Upper lobe of left lung (tissue), 4 donors: ENCODE results near the gene MRPL17.

Experiments
- POLR2AphosphoS5 ChIP-seq, 2 donors: sonication (generic); formaldehyde crosslinking; IDR thresholded peaks; one replicate each; pipeline ENCODE4 v1.5.1; 2017; ENCODE audit warnings: antibody characterized with exemption in 2 of 2
- TF ChIP-seq, protein P1 (sequence below), 6 experiments: fragments of 450-650 bp in 4 of 6; fragments of 200-600 bp in 2 of 6; sonication (generic) in 2 of 6; IDR thresholded peaks; one replicate each; pipeline ENCODE4 v1.5.1; 2016 to 2019; ENCODE audit warnings: antibody characterized with exemption in 6 of 6

DNA sequence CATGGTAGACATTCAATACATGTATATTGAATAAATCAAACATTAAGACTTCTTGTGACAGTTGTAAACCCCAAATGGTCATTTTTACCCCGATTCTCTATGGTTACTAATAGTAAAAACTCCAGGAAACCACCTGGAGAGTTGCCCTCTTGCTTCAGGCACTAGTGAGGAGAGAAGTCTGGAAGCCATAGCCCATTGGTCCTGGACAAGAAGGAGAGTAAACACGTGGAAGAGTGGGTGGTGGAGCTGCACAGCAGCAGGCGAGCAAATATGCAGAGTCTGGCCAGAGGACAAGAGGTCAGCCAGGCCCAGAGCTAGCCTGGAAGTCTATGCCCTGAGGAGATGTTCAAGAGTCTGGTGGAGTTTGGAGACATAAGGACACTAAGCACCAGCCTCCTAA lies 45.3 kb downstream of the MRPL17 start:
- TF ChIP-seq, protein P1, sequence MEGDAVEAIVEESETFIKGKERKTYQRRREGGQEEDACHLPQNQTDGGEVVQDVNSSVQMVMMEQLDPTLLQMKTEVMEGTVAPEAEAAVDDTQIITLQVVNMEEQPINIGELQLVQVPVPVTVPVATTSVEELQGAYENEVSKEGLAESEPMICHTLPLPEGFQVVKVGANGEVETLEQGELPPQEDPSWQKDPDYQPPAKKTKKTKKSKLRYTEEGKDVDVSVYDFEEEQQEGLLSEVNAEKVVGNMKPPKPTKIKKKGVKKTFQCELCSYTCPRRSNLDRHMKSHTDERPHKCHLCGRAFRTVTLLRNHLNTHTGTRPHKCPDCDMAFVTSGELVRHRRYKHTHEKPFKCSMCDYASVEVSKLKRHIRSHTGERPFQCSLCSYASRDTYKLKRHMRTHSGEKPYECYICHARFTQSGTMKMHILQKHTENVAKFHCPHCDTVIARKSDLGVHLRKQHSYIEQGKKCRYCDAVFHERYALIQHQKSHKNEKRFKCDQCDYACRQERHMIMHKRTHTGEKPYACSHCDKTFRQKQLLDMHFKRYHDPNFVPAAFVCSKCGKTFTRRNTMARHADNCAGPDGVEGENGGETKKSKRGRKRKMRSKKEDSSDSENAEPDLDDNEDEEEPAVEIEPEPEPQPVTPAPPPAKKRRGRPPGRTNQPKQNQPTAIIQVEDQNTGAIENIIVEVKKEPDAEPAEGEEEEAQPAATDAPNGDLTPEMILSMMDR (IDR thresholded peaks at IDR 0.05), result no peak
- TF ChIP-seq POLR2AphosphoS5 (IDR thresholded peaks at IDR 0.05), result peak in 1 of 2 donors; percentile 24
